ENCODE results near the gene SLC5A4. TPM values are rescaled to one million over a fixed set of nuclear protein-coding genes. Genes with fewer than 3 reads are reported as not detected.

Gene SLC5A4
- total and polyA plus RNA-seq, 2 of the 4 experiments (the other 2 are of a cell fraction): 0.10 to 0.18 TPM

DNA sequence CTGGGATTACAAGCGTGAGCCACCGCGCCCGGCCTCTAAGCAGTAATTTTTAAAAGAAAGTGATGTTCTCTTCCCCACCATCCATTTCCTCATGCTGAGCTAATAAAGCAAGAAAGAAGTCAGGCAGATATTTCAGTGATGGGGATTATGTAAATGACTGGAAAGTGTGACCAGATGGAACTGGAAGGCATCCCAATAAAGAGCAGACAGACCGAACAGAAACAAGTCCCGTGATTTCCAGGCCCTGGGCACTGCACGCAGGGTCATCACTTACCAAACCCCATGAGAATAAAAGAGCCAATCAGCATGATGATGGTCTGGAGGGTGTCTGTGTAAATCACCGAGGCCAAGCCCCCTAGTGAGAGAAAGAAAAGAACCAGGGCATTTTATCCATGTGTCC is 18.2 kb downstream of the SLC5A4 start:
- Histone ChIP-seq H4K5ac (ENCODE audit: low read depth, low read length) (no peak overlapping the region), H3K36me3 (ENCODE audit: control insufficient read depth, insufficient read depth, low read length) (no peaks in the 10 kb centered on the region), H2BK20ac (ENCODE audit: low read depth, low read length) (no peak overlapping the region), H3K9me1 (ENCODE audit: insufficient read depth, low read length) (no peaks in the 10 kb centered on the region), H2BK120ac (ENCODE audit: low read depth, low read length) (no peak overlapping the region), H2AK5ac (ENCODE audit: low read depth, low read length) (no peak overlapping the region), H2BK5ac (ENCODE audit: low read depth, low read length, poor library complexity, severe bottlenecking) (no peak overlapping the region), H4K91ac (ENCODE audit: insufficient read depth, low read depth, low read length) (no peak overlapping the region), H3K4ac (ENCODE audit: low read depth, low read length) (no peak overlapping the region), H3K9me3 (ENCODE audit: control insufficient read depth, insufficient read depth, low read length) (no peaks in the 10 kb centered on the region), H3K27me3 (ENCODE audit: control insufficient read depth, insufficient read depth, low read length) (no peaks in the 10 kb centered on the region), H2BK15ac (ENCODE audit: low read depth, low read length) (no peak overlapping the region), H3K14ac (replicated peaks; ENCODE audit: low read depth, low read length) (no peak overlapping the region), H2AK9ac (replicated peaks; ENCODE audit: low read depth, low read length, poor library complexity) (no peak overlapping the region), H3K56ac (ENCODE audit: extremely low read depth, insufficient read depth, low read length) (no peak overlapping the region), H2AFZ (replicated peaks; ENCODE audit: low read length, poor library complexity) (no peak overlapping the region), H4K20me1 (ENCODE audit: insufficient read depth, low read length) (no peaks in the 10 kb centered on the region), H3K79me1 (ENCODE audit: low read depth in 1 of 2, low read length in 2 of 2) (no peaks in the 10 kb centered on the region), H3K23ac (ENCODE audit: low read depth, low read length) (no peak overlapping the region), H3K9ac (ENCODE audit: low read depth, low read length) (no peak overlapping the region), H3K27ac (ENCODE audit: insufficient read depth, low read length) (no peak overlapping the region), H3K18ac (ENCODE audit: low read depth, low read length) (no peak overlapping the region), H3K4me2 (ENCODE audit: low read depth, low read length) (no peak overlapping the region), H4K8ac (ENCODE audit: low read depth in 2 of 2, low read length in 2 of 2) (no peak overlapping the region), H3K4me1 (ENCODE audit: control insufficient read depth, insufficient read depth, low read length) (no peaks in the 10 kb centered on the region), H3K4me3 (ENCODE audit: insufficient read depth, low read depth, low read length) (no peak overlapping the region)
- ATAC-seq (ENCODE audit: low read depth): no peak
- no peak for DNase-seq
- no peak for TF ChIP-seq SMC3 (IDR thresholded peaks at IDR 0.05; ENCODE audit: low read depth, low read length)
- no peak for TF ChIP-seq BHLHE40 (IDR thresholded peaks at IDR 0.05; ENCODE audit: low read depth, low read length)
- TF ChIP-seq RFX5 (IDR thresholded peaks at IDR 0.05; ENCODE audit: low read depth, low read length): no peak
- TF ChIP-seq, protein P1, sequence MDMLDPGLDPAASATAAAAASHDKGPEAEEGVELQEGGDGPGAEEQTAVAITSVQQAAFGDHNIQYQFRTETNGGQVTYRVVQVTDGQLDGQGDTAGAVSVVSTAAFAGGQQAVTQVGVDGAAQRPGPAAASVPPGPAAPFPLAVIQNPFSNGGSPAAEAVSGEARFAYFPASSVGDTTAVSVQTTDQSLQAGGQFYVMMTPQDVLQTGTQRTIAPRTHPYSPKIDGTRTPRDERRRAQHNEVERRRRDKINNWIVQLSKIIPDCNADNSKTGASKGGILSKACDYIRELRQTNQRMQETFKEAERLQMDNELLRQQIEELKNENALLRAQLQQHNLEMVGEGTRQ (IDR thresholded peaks at IDR 0.05; ENCODE audit: low read depth, low read length): no peak
- TF ChIP-seq CEBPB (IDR thresholded peaks at IDR 0.05; ENCODE audit: low read depth, low read length): no peak
- TF ChIP-seq NFE2L2 (IDR thresholded peaks at IDR 0.05; ENCODE audit: low read depth, low read length): no peak
- no peak for TF ChIP-seq RCOR1 (IDR thresholded peaks at IDR 0.05; ENCODE audit: insufficient replicate concordance, low read length)
- TF ChIP-seq MXI1 (IDR thresholded peaks at IDR 0.05; ENCODE audit: borderline replicate concordance, low read depth, low read length): no peak
- no peak for TF ChIP-seq FOS (IDR thresholded peaks at IDR 0.05; ENCODE audit: low read depth, low read length)
- TF ChIP-seq, protein P2, sequence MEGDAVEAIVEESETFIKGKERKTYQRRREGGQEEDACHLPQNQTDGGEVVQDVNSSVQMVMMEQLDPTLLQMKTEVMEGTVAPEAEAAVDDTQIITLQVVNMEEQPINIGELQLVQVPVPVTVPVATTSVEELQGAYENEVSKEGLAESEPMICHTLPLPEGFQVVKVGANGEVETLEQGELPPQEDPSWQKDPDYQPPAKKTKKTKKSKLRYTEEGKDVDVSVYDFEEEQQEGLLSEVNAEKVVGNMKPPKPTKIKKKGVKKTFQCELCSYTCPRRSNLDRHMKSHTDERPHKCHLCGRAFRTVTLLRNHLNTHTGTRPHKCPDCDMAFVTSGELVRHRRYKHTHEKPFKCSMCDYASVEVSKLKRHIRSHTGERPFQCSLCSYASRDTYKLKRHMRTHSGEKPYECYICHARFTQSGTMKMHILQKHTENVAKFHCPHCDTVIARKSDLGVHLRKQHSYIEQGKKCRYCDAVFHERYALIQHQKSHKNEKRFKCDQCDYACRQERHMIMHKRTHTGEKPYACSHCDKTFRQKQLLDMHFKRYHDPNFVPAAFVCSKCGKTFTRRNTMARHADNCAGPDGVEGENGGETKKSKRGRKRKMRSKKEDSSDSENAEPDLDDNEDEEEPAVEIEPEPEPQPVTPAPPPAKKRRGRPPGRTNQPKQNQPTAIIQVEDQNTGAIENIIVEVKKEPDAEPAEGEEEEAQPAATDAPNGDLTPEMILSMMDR (conservative IDR thresholded peaks at IDR 0.05; ENCODE audit: low read depth, low read length): no peak
- no peak for TF ChIP-seq MAZ (IDR thresholded peaks at IDR 0.05; ENCODE audit: borderline replicate concordance, low read depth, low read length)
- TF ChIP-seq, protein P3, sequence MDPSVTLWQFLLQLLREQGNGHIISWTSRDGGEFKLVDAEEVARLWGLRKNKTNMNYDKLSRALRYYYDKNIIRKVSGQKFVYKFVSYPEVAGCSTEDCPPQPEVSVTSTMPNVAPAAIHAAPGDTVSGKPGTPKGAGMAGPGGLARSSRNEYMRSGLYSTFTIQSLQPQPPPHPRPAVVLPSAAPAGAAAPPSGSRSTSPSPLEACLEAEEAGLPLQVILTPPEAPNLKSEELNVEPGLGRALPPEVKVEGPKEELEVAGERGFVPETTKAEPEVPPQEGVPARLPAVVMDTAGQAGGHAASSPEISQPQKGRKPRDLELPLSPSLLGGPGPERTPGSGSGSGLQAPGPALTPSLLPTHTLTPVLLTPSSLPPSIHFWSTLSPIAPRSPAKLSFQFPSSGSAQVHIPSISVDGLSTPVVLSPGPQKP (IDR thresholded peaks at IDR 0.05; ENCODE audit: borderline replicate concordance, low read depth, low read length): no peak
- TF ChIP-seq RAD21 (IDR thresholded peaks at IDR 0.05; ENCODE audit: low read length): no peak
- no peak for TF ChIP-seq MAFK (IDR thresholded peaks at IDR 0.05; ENCODE audit: low read depth, low read length)
- BruUV-seq (replicated peaks): no TSS peak
- ChIA-PET CTCF (no interaction called here), POLR2A (ENCODE audit: unreplicated experiment) (no interaction called here)
- dilution Hi-C loops (cut with HindIII; ENCODE audit: low sequenced_read_pairs, unreplicated experiment) (no loop called here), in situ Hi-C loops (cut with MboI; ENCODE audit: low sequenced_read_pairs) (no loop called here), intact Hi-C loops (cut with micrococcal nuclease) (no loop called here)
- 40% methylated on average over 1 of the region's 8 CpGs; no CpG with 5 or more reads in 1 of the 2 experiments for WGBS, 2 experiments (ENCODE audit: extremely low coverage in 2 of 2, insufficient read length in 1 of 2)

Data from IMR-90 (cell line).